ENCODE data around the gene TWF2. TPM values are rescaled to one million over a fixed set of nuclear protein-coding genes. Genes with fewer than 3 reads are reported as not detected.

Gene TWF2
- 84.2 and 93.4 TPM in 2 replicates for total RNA-seq

DNA sequence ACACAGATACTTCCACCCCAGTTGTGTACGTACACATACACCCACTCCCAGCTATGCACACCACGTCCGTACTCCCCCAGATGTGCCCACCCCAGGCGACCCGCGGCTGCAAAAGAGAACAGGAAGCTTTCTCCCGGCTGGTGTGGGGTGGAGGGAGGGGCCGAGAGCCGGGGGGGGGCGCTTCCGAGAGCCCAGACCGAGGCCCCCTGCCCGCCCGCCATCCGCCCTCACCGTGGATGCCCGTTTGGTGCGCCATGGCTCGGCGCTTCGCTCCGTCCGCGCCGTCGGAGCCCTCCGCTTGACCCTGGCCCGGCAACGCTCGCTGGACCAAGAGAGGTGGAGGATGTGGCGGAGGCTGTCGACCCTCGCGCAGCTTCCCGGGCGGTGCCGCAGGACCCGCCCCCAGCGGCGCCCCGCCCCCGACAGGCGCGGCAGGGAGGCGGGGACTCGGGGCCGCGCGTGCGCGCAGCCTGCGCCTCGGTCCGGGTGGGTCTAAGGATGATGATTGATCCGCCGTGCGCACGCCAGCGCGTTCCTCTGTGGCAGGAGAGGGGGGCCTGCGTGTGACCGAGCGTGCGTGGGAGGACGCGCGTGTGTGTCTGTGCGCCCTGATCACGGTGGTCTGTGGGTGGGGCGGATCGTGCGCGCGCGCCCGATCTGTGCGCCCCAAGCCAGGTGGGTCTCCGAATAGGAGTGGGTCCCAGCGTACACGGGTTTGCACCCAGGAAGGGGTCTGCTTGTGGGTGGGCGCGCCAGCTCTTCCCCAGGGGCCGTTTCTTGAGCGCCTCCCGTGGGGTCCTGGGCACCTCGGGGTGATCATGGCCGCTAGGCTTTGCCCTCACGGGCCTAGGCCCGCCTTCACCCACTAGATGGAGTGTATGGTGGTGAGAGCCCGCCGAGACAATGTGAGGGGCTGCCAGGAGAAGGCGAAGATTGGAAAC lies at the start of gene TWF2:
Gene TWF2, minus strand, starts transcription at position 398 of the 941 bp plus-strand sequence. Its CDS starts 142 bp downstream, at position 256.

DNA sequence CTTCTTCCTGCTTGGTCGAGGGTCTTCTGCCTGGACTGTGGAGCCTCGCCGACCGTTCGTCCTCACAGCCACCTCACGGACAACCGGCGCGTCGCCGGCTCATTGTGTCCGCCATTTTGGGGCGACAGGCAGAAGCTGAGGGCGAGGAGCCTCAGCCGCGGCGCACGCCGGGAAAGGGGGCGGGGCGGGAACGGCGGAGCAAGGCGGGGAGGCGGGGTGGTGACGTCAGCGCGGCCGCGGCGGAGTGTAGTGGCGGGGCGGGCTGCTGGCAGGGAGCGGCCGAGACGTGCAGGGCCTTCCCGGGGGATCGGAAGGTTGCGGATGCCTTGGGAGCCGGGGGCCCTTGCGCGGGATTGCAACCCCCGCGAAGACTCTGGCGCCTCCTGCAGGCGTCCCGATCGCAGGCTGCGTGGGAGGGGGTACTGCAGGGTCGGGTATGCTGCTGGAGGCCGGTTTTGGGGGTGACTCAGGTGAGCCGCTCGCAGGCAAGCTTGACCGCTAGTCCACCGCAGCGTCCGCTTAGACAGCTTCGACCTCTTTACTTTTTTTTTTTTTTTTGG lies 39.6 kb upstream of the TWF2 start, which contains the start of gene WDR82:
Gene WDR82, minus strand, starts transcription at position 140 of the 560 bp plus-strand sequence. CDS start 288 bp downstream, outside the sequence.

DNA sequence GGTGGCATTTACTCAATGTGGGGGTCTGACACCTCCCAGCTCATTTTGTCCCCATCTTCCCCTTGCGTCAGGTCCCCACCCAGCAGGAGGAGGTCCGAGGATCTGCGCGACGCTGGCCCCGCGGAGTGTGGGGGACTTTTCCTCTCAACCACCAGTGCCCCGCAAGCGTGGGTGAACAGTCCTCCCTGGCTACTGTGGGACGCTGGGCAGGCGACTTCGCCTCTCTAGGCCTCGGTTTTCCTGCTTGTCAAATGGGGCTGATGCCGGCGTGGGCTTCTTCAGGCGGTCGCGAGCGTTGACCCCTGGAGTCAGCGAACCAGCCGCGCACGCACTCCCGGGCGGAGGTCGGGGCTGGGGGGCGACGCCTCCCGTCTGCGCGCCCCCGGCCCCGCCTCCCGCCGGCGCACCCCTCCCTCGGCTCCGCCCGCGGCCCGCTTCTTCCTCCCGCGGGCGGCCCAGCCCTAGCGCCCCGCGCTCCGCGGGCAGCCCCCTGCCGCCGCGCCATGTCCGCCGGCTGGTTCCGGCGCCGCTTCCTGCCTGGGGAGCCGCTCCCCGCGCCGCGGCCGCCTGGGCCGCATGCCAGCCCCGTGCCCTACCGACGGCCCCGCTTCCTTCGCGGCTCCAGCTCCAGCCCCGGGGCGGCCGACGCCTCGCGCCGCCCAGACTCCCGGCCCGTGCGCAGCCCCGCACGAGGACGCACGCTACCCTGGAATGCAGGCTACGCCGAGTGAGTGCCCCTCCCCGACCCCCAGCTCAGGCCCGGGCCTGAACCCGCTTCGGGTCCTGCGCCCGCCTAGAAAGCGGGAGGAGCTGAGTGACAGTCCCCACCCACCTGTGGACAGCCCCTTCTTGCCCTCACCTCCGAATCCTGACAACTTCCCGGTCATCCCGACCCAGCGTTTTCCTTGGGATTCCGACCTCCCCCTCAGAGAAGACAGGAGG lies 6.6 kb upstream of the TWF2 start, which contains the start of gene PPM1M:
Gene PPM1M, plus strand, starts transcription at position 438 of the 942 bp plus-strand sequence. Its CDS starts 66 bp downstream, at position 504.

DNA sequence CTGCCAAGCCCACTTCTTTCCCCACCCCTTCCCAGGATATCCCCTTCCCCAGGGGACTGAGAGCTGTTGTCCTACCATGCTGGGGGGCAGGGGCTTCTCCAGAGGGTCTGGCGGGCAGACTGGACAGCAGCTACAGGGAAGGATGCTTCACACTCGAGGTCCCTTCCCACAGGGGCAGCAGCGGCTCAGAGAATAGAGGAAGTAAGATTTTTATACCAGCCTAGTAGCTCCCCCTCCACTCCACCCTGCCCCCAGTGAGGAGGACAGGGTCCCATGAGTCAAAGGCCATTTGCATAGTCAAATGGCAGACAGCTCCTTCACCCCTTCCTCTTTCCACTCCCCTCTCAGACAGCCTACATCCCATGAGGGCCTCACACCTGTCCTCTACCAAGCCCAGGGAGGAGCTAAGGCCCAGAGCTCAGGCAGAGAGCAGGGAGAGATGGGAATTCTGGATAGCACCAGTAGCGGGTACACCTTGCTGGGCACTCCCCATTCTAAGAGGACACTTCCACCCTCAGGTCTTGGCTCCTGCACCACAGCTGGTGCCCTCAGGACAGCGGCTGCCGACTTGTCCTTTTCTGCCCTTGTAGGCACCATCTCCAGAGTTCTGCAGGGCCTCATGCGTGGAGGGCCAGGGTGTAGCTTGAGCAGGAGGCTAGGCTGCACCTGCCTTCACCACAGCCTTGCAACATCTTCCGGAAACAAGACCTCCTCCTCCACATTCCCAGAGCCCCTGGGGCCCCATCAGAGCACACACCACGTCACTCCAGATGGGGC lies 13.3 kb downstream of the TWF2 start, which contains the start of gene TLR9:
Gene TLR9, minus strand, starts transcription at position 194 of the 777 bp plus-strand sequence. Its CDS starts 116 bp downstream, at position 78.

DNA sequence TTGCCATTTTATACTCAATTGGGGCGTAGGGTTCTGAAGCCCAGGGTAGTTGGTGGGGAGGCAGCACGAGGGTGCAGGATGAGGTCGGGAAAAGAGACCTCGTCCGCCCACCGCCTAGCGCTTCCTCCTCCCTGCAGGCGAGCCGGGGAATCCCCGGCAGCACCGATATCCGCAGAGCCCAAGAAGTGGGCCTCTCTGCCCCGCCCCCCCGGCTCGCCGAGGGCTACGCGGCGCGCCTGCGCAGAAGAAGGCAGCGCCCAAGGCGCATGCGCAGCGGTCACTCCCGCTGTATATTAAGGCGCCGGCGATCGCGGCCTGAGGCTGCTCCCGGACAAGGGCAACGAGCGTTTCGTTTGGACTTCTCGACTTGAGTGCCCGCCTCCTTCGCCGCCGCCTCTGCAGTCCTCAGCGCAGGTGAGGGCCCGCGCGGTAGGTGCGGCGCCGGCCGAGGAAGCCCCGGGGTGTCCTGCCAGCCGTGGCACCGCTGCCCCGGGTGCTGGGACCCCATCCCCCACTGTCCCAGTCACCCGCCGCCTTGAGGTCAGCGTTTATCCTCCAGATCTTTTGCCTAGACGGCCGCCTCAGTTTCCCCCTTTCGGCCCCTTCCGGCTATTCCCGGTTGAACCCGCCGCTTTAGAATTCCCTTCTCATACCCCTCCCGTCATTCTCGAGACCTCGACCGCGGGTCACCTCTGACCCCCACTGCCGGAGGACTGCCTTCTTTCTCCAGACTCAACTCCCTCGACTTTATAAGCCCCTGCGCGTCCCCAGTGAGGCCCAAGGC lies 40.9 kb downstream of the TWF2 start, which contains the start of gene ALAS1:
Gene ALAS1, plus strand, starts transcription at position 319 of the 784 bp plus-strand sequence. CDS start 1,082 bp downstream, outside the sequence.

Other genes starting within 250 kb of the TWF2 start
- gene RPL29, start 243.3 kb downstream of the TWF2 start, total RNA-seq = 2,241 and 2,349 TPM in 2 replicates
- gene DUSP7, start 182.6 kb downstream of the TWF2 start, total RNA-seq = 66.7 and 107 TPM in 2 replicates
- 10.4 and 10.6 TPM in 2 replicates for gene POC1A, start 84.7 kb downstream of the TWF2 start, total RNA-seq
- gene ALAS1, start 41.0 kb downstream of the TWF2 start, total RNA-seq = 33.1 and 49.4 TPM in 2 replicates
- 0.07 TPM in 1 of 2 replicates, not detected in the other for gene TLR9, start 13.5 kb downstream of the TWF2 start, total RNA-seq
- 0.65 and 0.99 TPM in 2 replicates for gene PPM1M, start 6.6 kb upstream of the TWF2 start, total RNA-seq
- gene WDR82, start 39.5 kb upstream of the TWF2 start, total RNA-seq = 35.5 and 50.1 TPM in 2 replicates
- 5.4 and 7.2 TPM in 2 replicates for gene GLYCTK, start 48.7 kb upstream of the TWF2 start, total RNA-seq
- gene DNAH1, start 77.2 kb upstream of the TWF2 start, total RNA-seq = 0.42 and 0.46 TPM in 2 replicates
- gene BAP1, start 170.8 kb upstream of the TWF2 start, total RNA-seq = 56.1 and 77.5 TPM in 2 replicates
- 4.1 and 5.5 TPM in 2 replicates for gene PHF7, start 171.5 kb upstream of the TWF2 start, total RNA-seq
- 0.21 and 0.79 TPM in 2 replicates for gene SEMA3G, start 205.9 kb upstream of the TWF2 start, total RNA-seq
- 0.23 and 0.85 TPM in 2 replicates for gene TNNC1, start 214.9 kb upstream of the TWF2 start, total RNA-seq
- 31.2 and 41.2 TPM in 2 replicates for gene NISCH, start 216.4 kb upstream of the TWF2 start, total RNA-seq

All from airway epithelial cell (primary cell).